RCC 7860 (cell line): ENCODE measurements around the gene CLRN1.

Source experiments
- DNase-seq: peaks from one replicate; pipeline ENCODE4 v3.0.0-alpha.2; 2015; ENCODE audit warnings: low spot score
- FAIRE-seq: peaks from 2 replicates; lab custom pipeline; 2012; peaks lifted over from hg19 to GRCh38; lab: Jason Lieb, UNC

The CLRN1 gene

GRCh38 chr3:150978566-150979148, 6.1 kb upstream of the CLRN1 start:
- FAIRE-seq (no peak), DNase-seq (no peak)

- DNase-seq = no peak
- FAIRE-seq = no peak
Observed at GRCh38 chr3:150975992-150976368, 3.5 kb upstream of the CLRN1 start.

DNA sequence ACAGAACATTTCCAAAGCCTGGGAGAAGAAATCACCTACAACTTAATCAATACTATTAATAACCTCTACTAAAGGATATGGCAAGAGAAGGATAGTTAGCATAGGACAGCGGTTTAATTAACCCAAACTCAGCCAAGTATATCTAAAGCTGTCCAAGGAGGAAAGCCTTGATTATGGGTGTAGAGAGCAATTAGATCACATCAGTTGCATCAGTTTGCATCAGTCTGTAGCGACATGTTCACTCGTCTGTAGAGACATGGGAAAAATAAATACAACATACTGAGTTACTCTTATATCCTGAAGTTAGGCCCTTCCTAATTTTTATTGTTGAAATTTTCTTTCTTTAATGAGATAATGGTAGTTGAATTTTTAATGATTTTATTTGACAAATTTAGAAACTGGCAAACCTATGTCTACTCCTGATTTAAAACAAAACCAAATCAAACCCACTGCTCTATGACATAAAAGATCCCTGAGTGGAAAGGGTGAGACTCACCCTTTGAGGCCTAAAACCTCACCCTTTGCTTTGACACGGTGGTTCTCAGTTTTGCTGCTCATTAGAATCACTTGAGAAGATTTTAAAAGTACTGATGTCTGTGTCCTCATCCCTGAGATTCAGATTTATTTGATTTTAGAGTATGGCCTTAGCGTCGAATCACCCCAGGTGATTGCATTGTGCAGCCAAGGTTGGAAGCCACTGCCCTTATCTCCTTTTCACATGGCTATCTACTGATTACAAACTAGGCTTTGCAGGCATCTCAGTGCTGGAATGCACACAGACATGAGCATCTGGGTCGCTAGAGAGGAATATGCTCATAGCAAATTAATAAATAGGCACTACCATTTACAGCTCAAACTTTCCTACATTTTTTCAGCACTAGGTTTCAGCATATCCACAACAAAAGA, 2.8 kb upstream of the CLRN1 start:
- no peak for DNase-seq
- no peak for FAIRE-seq

DNA sequence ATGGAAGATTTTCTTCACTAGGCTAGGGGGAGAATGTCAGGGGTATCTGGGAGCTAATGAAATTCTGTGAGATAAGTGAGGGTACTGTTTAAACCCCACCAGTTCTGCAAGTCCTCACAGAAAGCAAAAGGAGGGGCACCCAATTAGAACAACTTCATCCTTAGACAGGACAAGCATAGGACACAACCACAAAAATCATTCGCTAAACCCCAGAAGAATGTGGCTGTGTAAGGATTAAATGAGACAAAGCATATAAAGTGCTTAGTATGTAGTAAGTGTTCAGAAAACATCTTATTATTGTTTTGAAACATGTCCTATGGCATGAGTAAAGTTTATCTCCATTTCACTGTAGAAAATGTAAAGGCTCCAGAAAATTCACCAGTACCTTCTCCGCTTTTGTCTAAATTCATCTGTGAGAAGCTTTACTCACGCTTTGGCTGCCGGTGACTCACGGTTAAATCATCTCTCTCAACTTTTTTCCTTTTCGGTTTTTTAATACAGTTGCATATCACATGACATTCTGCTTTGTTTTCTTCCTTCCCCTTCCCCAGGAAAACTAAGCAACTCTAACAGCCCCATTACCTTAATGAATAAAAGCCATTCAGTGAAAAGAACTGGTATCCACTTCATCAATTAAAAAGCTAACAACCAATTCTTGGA, 1.7 kb downstream of the CLRN1 start:
- peak; percentile 39 for DNase-seq
- FAIRE-seq = peak; percentile 79

- DNase-seq (no peak), FAIRE-seq (no peak)
Observed at GRCh38 chr3:150968341-150969035, 4.0 kb downstream of the CLRN1 start.

GRCh38 chr3:150965436-150965835, 7.1 kb downstream of the CLRN1 start:
- no peak for FAIRE-seq
- no peak for DNase-seq

DNA sequence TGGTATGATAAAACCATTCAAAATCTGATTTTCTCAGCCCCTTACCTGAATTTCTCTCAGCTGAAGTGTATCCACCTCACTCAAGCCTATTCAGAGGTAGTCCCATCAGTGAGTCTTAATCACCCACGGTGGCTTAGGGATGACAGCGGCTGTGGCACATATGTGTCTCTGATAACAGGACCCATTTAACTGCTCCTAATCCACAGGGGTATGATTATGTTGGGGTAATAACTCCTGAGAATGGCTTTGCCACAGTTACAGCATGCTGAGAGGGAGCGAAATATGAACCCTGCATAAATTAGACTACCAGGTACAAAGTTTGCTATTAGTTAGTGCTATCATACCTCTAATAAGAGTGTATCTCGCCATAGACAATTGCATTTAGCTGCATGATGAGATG, 10.6 kb downstream of the CLRN1 start:
- DNase-seq (no peak), FAIRE-seq (no peak)

GRCh38 chr3:150960708-150961684, 11.5 kb downstream of the CLRN1 start:
- DNase-seq = no peak
- no peak for FAIRE-seq

DNA sequence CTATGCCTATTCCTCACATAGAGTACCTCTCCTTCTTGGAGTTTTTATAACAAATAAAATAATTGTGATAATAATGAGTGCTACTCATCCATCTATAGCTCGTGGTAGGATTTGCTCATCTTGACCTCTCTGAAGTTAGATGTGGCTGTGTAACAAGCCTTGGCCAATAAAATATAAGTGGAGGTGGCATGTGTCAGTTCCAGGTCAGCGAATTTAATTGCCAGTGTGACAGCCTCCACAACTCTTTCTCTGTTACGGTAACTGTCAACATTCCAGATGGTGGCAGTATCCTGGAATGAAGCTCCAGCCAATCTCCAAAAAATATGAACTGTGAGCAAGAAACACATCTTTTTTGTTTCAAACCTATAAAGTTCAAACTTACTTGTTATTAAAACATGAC, 13.8 kb downstream of the CLRN1 start:
- FAIRE-seq = no peak
- no peak for DNase-seq

DNA sequence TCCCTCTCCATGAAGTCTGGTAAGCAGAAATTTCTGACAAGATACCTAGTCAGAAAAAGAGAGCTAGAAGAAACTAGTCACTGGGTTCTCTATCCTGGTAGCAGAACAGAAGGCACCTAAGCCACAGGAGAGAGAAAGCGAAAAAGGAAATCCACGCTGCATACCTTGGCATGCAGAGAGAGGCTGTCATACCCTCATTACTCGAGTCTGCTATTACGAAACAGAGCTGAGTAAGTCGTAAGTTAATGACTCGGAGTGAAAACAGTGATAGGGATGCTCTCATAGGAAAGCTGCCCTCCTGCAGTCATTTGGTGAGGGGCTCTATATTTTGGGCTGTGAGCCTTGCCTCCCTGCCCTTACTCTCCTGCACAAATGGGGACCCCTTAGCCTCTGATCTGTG, 16.2 kb downstream of the CLRN1 start:
- DNase-seq (no peak), FAIRE-seq (no peak)

- no peak for FAIRE-seq
- no peak for DNase-seq
Observed at GRCh38 chr3:150951923-150952322, 20.6 kb downstream of the CLRN1 start.

GRCh38 chr3:150945226-150946032, 27.1 kb downstream of the CLRN1 start:
- no peak for DNase-seq
- no peak for FAIRE-seq

- DNase-seq = no peak
- FAIRE-seq = no peak
Observed at GRCh38 chr3:150942221-150942620, 30.3 kb downstream of the CLRN1 start.

DNA sequence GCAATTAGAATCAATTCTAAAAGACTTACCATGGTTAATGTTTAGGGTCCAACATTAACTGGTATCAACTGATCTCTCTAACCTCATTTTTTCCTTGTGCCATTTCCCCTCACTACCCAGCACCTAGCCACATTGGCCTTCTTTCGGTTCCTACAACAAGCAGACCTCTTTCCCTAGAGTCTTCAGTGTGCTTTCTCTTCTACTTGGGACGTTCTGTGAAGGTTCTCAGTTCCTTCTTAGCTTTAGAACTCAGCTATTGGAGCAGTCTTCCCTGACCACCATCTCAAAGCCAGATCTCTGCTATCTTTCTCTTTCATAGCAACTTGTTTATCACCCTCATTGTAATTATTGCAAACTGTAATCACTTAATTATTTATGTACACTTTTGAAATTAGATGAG, 35.8 kb downstream of the CLRN1 start:
- no peak for DNase-seq
- FAIRE-seq = no peak

DNA sequence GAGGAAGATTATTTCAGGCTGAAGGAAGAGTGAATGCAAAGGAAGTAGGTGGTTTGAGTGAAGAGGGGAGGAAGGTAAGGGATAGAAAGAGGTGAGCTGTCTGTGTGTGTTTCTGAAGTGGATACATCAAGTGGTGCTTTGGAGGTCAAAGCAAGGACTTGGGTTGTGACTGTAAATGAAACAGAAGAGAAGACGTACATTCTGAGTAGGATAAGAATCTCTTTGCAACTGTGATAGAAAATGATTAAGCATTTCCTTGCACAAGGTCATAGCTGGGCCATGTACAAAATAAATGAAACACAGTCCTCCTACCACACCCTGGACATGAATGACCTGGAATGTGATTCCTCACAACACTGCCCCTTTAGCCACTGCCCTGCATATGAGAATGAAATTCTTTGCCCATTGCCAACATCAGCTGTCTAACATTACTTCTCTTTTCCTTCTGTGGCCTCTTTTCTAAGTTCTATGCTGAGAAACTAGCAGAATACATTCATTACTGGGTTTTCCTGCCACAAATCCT, 39.0 kb downstream of the CLRN1 start:
- FAIRE-seq (no peak), DNase-seq (no peak)

- FAIRE-seq = no peak
- DNase-seq = no peak
Observed at GRCh38 chr3:150931745-150932144, 40.8 kb downstream of the CLRN1 start.

GRCh38 chr3:150930839-150931238, 41.7 kb downstream of the CLRN1 start:
- FAIRE-seq (no peak), DNase-seq (no peak)

DNA sequence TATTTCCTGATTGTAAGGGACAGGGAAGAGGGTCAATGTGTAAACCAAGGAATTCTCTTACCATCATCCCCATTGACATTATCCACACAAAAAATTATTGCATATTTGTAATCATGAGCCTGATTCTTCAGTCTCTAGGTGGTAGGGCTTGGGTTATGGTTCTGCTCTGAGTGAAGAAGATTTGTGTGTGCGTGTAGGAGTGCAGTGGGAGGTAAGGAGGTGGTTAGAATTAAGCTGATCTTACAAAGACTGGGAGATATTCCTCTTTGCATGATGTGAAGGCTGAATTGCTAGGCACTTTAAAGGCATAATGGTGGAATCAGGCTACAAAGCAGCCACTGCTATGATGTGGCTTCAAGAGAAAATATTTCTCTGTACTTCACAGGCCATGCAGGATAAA, 44.3 kb downstream of the CLRN1 start:
- FAIRE-seq (no peak), DNase-seq (no peak)

- FAIRE-seq (no peak), DNase-seq (no peak)
Observed at GRCh38 chr3:150926328-150926727, 46.2 kb downstream of the CLRN1 start.
